Measurements from ENCODE around the gene ACRV1.

ACRV1 gene

GRCh38 chr11:125679397-125679796, 1.2 kb downstream of the ACRV1 start:
- no peak overlapping the region for H3K27ac ChIP-seq (ENCODE audit: extremely low read depth, low read depth, low read length)
- no peak overlapping the region for H3K4me3 ChIP-seq (ENCODE audit: low read depth, low read length)
- TF ChIP-seq ZNF239 (tag by site-specific recombination; IDR thresholded peaks at IDR 0.05) (no peak), PRDM2 (tag by site-specific recombination; IDR thresholded peaks at IDR 0.05; ENCODE audit: borderline replicate concordance) (no peak), ZNF645 (tag by site-specific recombination; IDR thresholded peaks at IDR 0.05) (no peak), ZFP3 (tag by site-specific recombination; IDR thresholded peaks at IDR 0.05; ENCODE audit: low read depth) (no peak), BCL11A (tag by site-specific recombination; IDR thresholded peaks at IDR 0.05; ENCODE audit: low read depth) (no peak)
- ChIA-PET POLR2A (no interaction called here), CTCF (interaction anchor here (1.1 to 2.4 kb wide), 3 partner anchors 9 to 15 kb away, joined by 3 to 12 read pairs (median 3); no protein-coding TSS in a partner anchor)
- H3K9me3 ChIP-seq (ENCODE audit: control insufficient read depth, insufficient read depth, low read depth, low read length): no peaks in the 10 kb centered on the region
- peaks cover 0 to 31% of the 10 kb centered on the region in 2 experiments; a peak in 1 of 3 replicates for H3K36me3 ChIP-seq (ENCODE audit: control insufficient read depth in 2 of 2, insufficient read depth in 1 of 2, low read length in 2 of 2)
- no peaks in the 10 kb centered on the region for H3K4me1 ChIP-seq (ENCODE audit: control insufficient read depth, insufficient read depth, low read length)

GRCh38 chr11:125675196-125675595, 5.5 kb downstream of the ACRV1 start:
- POLR2A ChIA-PET: no interaction called here
- no peaks in the 10 kb centered on the region for H3K4me1 ChIP-seq (ENCODE audit: control insufficient read depth, insufficient read depth, low read length)
- no peak overlapping the region for H3K4me3 ChIP-seq (ENCODE audit: low read depth, low read length)
- no peak for TF ChIP-seq KLF7 (tag by site-specific recombination; IDR thresholded peaks at IDR 0.05; ENCODE audit: borderline replicate concordance)
- no peak for TF ChIP-seq SCRT2 (tag by site-specific recombination; IDR thresholded peaks at IDR 0.05)
- no peak for TF ChIP-seq ZNF155 (tag by site-specific recombination; IDR thresholded peaks at IDR 0.05)
- TF ChIP-seq ZNF280C (tag by site-specific recombination; IDR thresholded peaks at IDR 0.05): no peak
- no peak for TF ChIP-seq PATZ1 (tag by site-specific recombination; IDR thresholded peaks at IDR 0.05)
- no peak overlapping the region for H3K27ac ChIP-seq (ENCODE audit: extremely low read depth, low read depth, low read length)
- H3K36me3 ChIP-seq (ENCODE audit: control insufficient read depth in 2 of 2, insufficient read depth in 1 of 2, low read length in 2 of 2): peaks cover 0 to 40% of the 10 kb centered on the region in 2 experiments; a peak in 1 of 3 replicates
- no peaks in the 10 kb centered on the region for H3K9me3 ChIP-seq (ENCODE audit: control insufficient read depth, insufficient read depth, low read depth, low read length)
- CTCF ChIA-PET: no interaction called here

Measured in HEK293 (cell line).